ENCODE measurements around the gene GSTM5. TPM values are rescaled to one million over a fixed set of nuclear protein-coding genes. Genes with fewer than 3 reads are reported as not detected.
A peak's percentile ranks its signal among the peaks of the same experiment; 100 is the strongest.
"Not testable (repeated sequence)": the region's sequence is repeated elsewhere in the genome, so short reads cannot be mapped to it uniquely, and the experiment has no call there.

GSTM5 gene
- total RNA-seq (ENCODE audit: unreplicated experiment), result 0.20 TPM
- long read RNA-seq, result 0 reads

DNA sequence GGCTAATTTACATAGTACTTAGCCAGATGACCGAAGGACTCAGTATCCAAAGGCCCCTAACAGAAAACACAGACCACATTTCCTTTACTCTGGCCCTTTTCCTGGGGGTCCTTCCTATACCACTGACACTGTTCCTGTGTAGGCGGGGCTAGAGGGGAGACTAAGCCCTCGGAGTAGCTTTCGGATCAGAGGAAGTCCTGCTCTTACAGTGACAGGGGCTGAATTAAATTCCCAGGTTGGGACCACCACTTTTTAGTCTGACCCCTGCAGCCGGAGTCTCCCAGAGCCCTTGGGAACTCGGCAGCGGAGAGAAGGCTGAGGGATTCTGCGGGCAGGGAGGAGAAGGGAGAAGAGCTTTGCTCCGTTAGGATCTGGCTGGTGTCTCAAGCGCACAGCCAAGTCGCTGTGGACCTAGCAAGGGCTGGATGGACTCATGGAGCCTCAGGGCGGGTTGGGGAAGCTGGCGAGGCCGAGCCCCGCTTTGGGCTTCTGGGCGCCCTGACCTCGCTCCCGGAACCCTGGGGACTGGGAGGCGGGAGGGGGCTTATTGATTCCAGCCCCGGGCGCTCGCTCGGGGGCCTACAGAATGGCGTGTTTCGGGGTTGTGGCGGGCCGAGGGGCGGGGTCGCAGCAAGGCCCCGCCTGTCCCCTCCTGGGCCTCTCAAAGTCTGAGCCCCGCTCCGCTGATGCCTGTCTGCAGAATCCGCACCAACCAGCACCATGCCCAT, at the start of gene GSTM5:
Gene GSTM5 (plus strand): TSS at position 659 of the 728 bp plus-strand sequence. CDS start 62 bp downstream, at position 721.
- peaks cover 14% of the 10 kb centered on the region for H3K36me3 Mint-ChIP-seq (ENCODE audit: unreplicated experiment)
- not testable (repeated sequence) for H3K27ac Mint-ChIP-seq (ENCODE audit: unreplicated experiment); DNase-seq

DNA sequence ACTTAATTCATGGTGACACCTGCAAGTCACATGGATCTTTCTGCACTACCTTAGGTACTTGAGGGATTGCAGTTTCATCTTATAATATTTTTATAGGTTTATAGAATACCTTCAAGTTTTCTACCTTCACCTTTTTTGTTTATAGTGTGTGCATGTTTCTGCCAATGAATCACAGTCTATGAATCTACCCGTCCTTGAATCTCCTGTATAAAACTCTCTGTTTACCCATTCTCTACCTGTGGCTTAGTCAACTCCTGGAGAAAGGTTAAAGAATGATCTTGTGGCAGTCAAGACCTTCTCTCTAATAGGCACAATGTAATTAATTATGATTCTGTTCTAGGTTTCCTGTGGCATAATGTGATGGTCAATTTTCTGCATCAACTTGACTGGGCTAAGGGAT, 47.4 kb upstream of the GSTM5 start:
- peaks cover under 1% of the 10 kb centered on the region for H3K9me3 Mint-ChIP-seq (ENCODE audit: unreplicated experiment)
- no peaks in the 10 kb centered on the region for H3K36me3 Mint-ChIP-seq (ENCODE audit: unreplicated experiment)
- peaks cover 7% of the 10 kb centered on the region for H3K27me3 Mint-ChIP-seq (ENCODE audit: unreplicated experiment)
- H3K4me1 Mint-ChIP-seq (ENCODE audit: low read depth, unreplicated experiment), result peaks cover 15% of the 10 kb centered on the region
- no peak overlapping the region for H3K4me3 Mint-ChIP-seq (ENCODE audit: unreplicated experiment)
- no peak overlapping the region for H3K27ac Mint-ChIP-seq (ENCODE audit: unreplicated experiment)
- TF ChIP-seq, protein P1, sequence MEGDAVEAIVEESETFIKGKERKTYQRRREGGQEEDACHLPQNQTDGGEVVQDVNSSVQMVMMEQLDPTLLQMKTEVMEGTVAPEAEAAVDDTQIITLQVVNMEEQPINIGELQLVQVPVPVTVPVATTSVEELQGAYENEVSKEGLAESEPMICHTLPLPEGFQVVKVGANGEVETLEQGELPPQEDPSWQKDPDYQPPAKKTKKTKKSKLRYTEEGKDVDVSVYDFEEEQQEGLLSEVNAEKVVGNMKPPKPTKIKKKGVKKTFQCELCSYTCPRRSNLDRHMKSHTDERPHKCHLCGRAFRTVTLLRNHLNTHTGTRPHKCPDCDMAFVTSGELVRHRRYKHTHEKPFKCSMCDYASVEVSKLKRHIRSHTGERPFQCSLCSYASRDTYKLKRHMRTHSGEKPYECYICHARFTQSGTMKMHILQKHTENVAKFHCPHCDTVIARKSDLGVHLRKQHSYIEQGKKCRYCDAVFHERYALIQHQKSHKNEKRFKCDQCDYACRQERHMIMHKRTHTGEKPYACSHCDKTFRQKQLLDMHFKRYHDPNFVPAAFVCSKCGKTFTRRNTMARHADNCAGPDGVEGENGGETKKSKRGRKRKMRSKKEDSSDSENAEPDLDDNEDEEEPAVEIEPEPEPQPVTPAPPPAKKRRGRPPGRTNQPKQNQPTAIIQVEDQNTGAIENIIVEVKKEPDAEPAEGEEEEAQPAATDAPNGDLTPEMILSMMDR (IDR thresholded peaks at IDR 0.05; ENCODE audit: partially characterized antibody, unreplicated experiment), result no peak
- DNase-seq, result no peak

More for the DNA sequence above, at the start of gene GSTM5:
- H3K27me3 Mint-ChIP-seq (ENCODE audit: unreplicated experiment), result peaks cover 14% of the 10 kb centered on the region
- H3K4me1 Mint-ChIP-seq (ENCODE audit: low read depth, unreplicated experiment); H3K9me3 Mint-ChIP-seq (ENCODE audit: unreplicated experiment): not testable (repeated sequence)
- H3K4me3 Mint-ChIP-seq (ENCODE audit: unreplicated experiment), result peak within 1 kb of the TSS; percentile 15

DNA sequence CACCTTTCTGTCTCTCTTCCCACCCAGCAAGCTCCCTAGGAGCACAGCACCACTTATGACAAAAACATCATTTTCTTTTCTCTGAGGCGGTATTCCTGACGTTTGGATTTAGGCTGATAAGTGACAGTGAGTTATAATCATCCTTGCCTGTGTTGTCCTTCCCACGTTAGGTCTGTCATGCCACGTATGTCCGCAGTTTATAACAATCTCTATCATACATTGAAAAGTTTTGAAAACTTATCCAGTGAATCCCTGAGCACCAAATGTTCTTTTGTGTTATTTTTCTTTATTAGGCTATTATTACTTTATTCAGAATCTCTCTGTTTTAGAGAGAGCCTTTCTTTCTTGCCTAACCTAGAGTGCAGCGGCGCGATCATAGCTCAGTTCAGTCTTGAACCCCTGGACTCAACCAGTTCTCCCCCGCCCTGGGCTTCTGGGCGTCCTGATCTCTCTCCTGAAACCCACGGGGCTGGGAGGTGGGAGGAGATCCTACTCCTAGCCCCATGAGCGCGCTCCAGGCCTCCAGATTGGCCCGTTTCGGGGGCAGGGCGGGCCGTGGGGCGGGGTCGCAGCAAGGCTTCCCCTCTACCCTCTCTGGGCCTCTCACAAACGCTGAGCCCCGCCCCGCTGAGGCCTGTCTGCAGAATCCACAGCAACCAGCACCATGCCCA, 44.5 kb upstream of the GSTM5 start, which contains the start of gene GSTM2:
Gene GSTM2 (plus strand): TSS at position 606 of the 671 bp plus-strand sequence. CDS start 59 bp downstream, at position 665.
- Mint-ChIP-seq H3K9me3 (ENCODE audit: unreplicated experiment) (peaks cover 5% of the 10 kb centered on the region), H3K36me3 (ENCODE audit: unreplicated experiment) (no peaks in the 10 kb centered on the region), H3K4me1 (ENCODE audit: low read depth, unreplicated experiment) (peaks cover 6% of the 10 kb centered on the region), H3K4me3 (ENCODE audit: unreplicated experiment) (peak within 1 kb of the TSS; percentile 82), H3K27me3 (ENCODE audit: unreplicated experiment) (peaks cover 7% of the 10 kb centered on the region), H3K27ac (ENCODE audit: unreplicated experiment) (no peak within 1 kb of the TSS)
- TF ChIP-seq, protein P1 (IDR thresholded peaks at IDR 0.05; ENCODE audit: partially characterized antibody, unreplicated experiment), result no peak
- peak; percentile 93 for DNase-seq

DNA sequence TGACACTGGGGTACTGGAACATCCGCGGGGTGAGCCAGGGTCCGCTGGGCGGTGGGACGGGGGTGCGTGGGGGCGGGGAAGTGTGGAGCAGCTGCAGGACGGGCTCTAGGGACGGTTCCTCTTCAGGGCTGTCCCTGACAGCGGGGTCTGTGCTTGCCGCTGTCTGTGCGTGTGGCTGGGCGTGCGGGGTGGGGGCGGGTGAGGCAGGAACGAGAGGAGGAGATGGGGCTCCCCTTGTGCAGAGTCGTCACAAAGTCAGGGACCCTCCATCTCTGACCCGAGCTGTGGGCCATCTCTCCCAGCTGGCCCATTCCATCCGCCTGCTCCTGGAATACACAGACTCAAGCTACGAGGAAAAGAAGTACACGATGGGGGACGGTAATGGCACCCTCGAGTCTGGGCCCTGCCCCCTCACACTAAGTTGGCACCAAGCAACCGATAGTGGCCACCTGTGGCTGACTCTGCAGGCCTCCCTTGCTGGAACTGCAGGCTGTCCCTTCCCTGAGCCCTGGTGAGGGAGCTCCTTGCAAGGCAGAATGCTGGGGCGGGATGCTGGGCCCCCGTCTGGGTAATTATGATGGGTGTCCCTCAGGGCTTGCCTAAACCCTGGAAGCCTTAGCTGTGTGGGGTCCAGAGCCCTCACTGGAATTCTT, 43.8 kb upstream of the GSTM5 start:
- peaks cover 7% of the 10 kb centered on the region for H3K27me3 Mint-ChIP-seq (ENCODE audit: unreplicated experiment)
- DNase-seq, result no peak
- H3K9me3 Mint-ChIP-seq (ENCODE audit: unreplicated experiment), result peaks cover 5% of the 10 kb centered on the region
- H3K4me1 Mint-ChIP-seq (ENCODE audit: low read depth, unreplicated experiment), result peaks cover 6% of the 10 kb centered on the region
- no peak overlapping the region for H3K27ac Mint-ChIP-seq (ENCODE audit: unreplicated experiment)
- H3K36me3 Mint-ChIP-seq (ENCODE audit: unreplicated experiment), result no peaks in the 10 kb centered on the region
- TF ChIP-seq, protein P1 (IDR thresholded peaks at IDR 0.05; ENCODE audit: partially characterized antibody, unreplicated experiment), result no peak
- peak overlapping the region; percentile 82 for H3K4me3 Mint-ChIP-seq (ENCODE audit: unreplicated experiment)

DNA sequence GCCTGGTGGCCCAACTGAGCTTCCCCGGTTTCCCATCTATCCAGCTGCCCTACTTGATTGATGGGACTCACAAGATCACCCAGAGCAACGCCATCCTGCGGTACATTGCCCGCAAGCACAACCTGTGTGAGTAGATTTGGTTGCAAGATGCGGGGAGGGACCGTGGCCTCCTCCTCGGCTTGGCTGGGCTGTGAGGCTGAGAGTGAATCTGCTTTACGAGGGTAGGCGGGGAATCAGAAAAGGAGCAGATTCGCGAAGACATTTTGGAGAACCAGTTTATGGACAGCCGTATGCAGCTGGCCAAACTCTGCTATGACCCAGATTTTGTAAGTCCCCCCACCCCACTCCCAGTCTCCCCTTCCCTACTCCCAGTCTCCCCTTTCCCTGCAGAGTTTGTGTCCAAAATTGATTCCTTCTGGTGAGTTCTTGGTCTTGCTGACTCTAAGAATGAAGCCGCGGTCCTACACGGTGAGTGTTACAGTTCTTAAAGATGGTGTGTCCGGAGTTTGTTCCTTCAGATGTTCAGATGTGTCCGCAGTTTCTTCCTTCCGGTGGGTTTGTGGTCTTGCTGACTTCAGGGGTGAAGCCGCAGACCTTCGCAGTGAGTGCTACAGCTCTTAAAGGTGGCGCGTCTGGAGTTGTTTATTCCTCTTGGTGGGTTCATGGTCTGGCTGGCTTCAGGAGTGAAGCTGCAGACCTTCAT, 42.7 kb upstream of the GSTM5 start:
- H3K9me3 Mint-ChIP-seq (ENCODE audit: unreplicated experiment), result peaks cover 5% of the 10 kb centered on the region
- no peak overlapping the region for H3K4me3 Mint-ChIP-seq (ENCODE audit: unreplicated experiment)
- H3K36me3 Mint-ChIP-seq (ENCODE audit: unreplicated experiment), result no peaks in the 10 kb centered on the region
- H3K27ac Mint-ChIP-seq (ENCODE audit: unreplicated experiment), result peak overlapping the region; percentile 17
- peaks cover 6% of the 10 kb centered on the region for H3K4me1 Mint-ChIP-seq (ENCODE audit: low read depth, unreplicated experiment)
- TF ChIP-seq, protein P1 (IDR thresholded peaks at IDR 0.05; ENCODE audit: partially characterized antibody, unreplicated experiment), result no peak
- peaks cover 7% of the 10 kb centered on the region for H3K27me3 Mint-ChIP-seq (ENCODE audit: unreplicated experiment)
- DNase-seq, result no peak

DNA sequence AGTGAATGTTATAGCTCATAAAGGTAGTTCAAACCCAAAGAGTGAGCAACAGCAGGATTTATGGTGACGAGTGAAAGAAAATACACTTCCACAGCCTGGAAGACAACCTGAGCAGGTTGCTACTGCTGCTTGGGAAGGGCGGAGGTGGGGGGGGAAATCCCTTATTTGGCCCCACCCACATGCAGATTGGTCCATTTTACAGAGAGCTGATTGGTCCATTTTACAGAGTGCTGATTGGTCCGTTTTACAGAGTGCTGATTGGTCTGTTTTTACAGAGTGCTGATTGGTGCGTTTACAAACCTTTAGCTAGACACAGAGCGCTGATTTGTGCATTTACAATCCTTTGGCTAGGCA, 42.1 kb upstream of the GSTM5 start:
- not testable (repeated sequence) for H3K4me3 Mint-ChIP-seq (ENCODE audit: unreplicated experiment); H3K9me3 Mint-ChIP-seq (ENCODE audit: unreplicated experiment); DNase-seq; H3K4me1 Mint-ChIP-seq (ENCODE audit: low read depth, unreplicated experiment); H3K36me3 Mint-ChIP-seq (ENCODE audit: unreplicated experiment); H3K27me3 Mint-ChIP-seq (ENCODE audit: unreplicated experiment)
- peak overlapping the region; percentile 17 for H3K27ac Mint-ChIP-seq (ENCODE audit: unreplicated experiment)

Measured in glutamatergic neuron (in vitro differentiated cells).